Heart right ventricle (tissue), 16 donors: ENCODE measurements around the gene FLNC. TPM values are rescaled to one million over a fixed set of nuclear protein-coding genes. Genes with fewer than 3 reads are reported as not detected.

ENCODE experiments used
- ATAC-seq, 8 donors: fragments of 200-7000 bp; cut with Tn5 transposase; one replicate each; pipeline ENCODE4 v1.9.1; 2020; ENCODE audit warnings: mild to moderate bottlenecking in 8 of 8, moderate library complexity in 8 of 8, moderate number of reproducible peaks in 1 of 8
- DNase-seq, 2 donors: peaks; one replicate each; pipeline ENCODE4 v3.0.0-alpha.2; 2020
- H3K27ac ChIP-seq, 10 donors: fragments of 200-600 bp; sonication (generic) in 2 of 10; one replicate each; pipeline versions ENCODE4 v1.5.0 to v1.8.0; 2020 to 2022; ENCODE audit warnings: mild to moderate bottlenecking in 3 of 10
- H3K27me3 ChIP-seq, 7 donors: fragments of 200-600 bp; one replicate each; pipeline ENCODE4 v1.8.0; 2021 to 2022; ENCODE audit warnings: mild to moderate bottlenecking in 2 of 7
- H3K36me3 ChIP-seq, 9 donors: fragments of 200-600 bp; sonication (generic) in 1 of 9; one replicate each; pipeline versions ENCODE4 v1.5.0 to v1.8.0; 2020 to 2022; ENCODE audit warnings: mild to moderate bottlenecking in 2 of 9
- H3K4me1 ChIP-seq, 9 donors: fragments of 200-600 bp; sonication (generic) in 1 of 9; one replicate each; pipeline versions ENCODE4 v1.5.0 to v1.8.0; 2020 to 2022; ENCODE audit warnings: mild to moderate bottlenecking in 4 of 9
- H3K4me3 ChIP-seq, 10 donors: fragments of 200-600 bp; sonication (generic) in 2 of 10; one replicate each; pipeline versions ENCODE4 v1.5.0 to v1.8.0; 2020 to 2022; ENCODE audit warnings: mild to moderate bottlenecking in 7 of 10, moderate library complexity in 2 of 10
- H3K9me3 ChIP-seq, 11 donors: fragments of 200-600 bp in 10 of 11; sonication (generic) in 2 of 11; one replicate each; pipeline versions ENCODE4 v1.5.0 to v1.8.0; 2013 to 2022; ENCODE audit warnings: mild to moderate bottlenecking in 2 of 11, control low read depth in 1 of 11, moderate library complexity in 1 of 11
- WGBS, 2 donors: extraction: QIAGEN DNeasy Blood & Tissue Kit; methylation state at CpG; one replicate each; pipeline ENCODE4 v1.1.7; 2013; ENCODE audit warnings: inconsistent platforms in 1 of 2; 5-methylcytosine and 5-hydroxymethylcytosine counted together
- intact Hi-C, 10 donors: fragments of 100-400 bp; cut with DNase I; formaldehyde crosslinking; loops; one replicate each; pipeline versions ENCODE4 v1.11.1 to v1.14.2; 2022
- polyA plus RNA-seq, 2 donors: library from polyadenylated mRNA; stranded (reverse); fragments of 200-250 nt; gene quantifications; one replicate each; pipeline ENCODE4 v1.2.3, GENCODE V29; 2013
- total RNA-seq, 10 donors: library from RNA; stranded (reverse); fragmentation: NEBNext Ultra II Directional in 3 of 10; extraction: Animal tissue kit (Norgen Biotek cat#: 25700) in 3 of 10; gene quantifications; one replicate each; pipeline versions ENCODE4 v1.2.1 to v1.2.4, GENCODE V29; 2021 to 2023
- TF ChIP-seq, protein P1 (sequence below), 9 donors: fragments of 200-600 bp; sonication (generic) in 2 of 9; IDR thresholded peaks; one replicate each; pipeline versions ENCODE4 v1.5.0 to v1.8.0; 2021 to 2022; ENCODE audit warnings: antibody characterized with exemption in 9 of 9, mild to moderate bottlenecking in 5 of 9, moderate library complexity in 1 of 9
- donor health status: Arrhythmogenic right ventricular cardiomyopathy.
- donor health status: ischemic (EF 13 %, LVEDD 7.1; RV severe dilation, severe dysfunction).
- donor health status: healthy with polysubstance abuse.
- donor health status: DM: no; HTN: yes; CAD: no.
- donor health status: DM: no; HTN: no; CAD: no.
- donor health status: ischemic (EF 25% LVEDD 6.9; RV normal size, moderate dysfunction).
- donor health status: ischemic (EF 25% LVEDD 5.7; RV mildly dilated, moderate dysfunction).
- donor health status: healthy.
- donor health status: DM: yes; HTN: yes; CAD: no.
- donor health status: Ischemic cardiomyopathy.
- donor health status: ischemic (EF 35%, LVEDD 5.7; RV mildly dilated, moderate dysfunction).
- donor health status: nonischemic (EF 11% LVEDD 7.7; RV severe dilation, severe dysfunction).
- donor health status: DM: yes; HTN: yes; CAD: no.
- donor health status: PGD.
- donor health status: ischemic (EF 29% LVEDD 5.4; RV normal size, mild dysfunction).
- donor health status: nonischemic (EF 23%, LVEDD 6.1; RV moderate dilation, normal function).

Gene FLNC
- total and polyA plus RNA-seq, 12 donors: 223 to 2,445 (median 1,163) TPM

GRCh38 chr7:128868624-128869137 lies 38.5 kb downstream of the FLNC start:
- WGBS, 2 donors: 41 to 51% methylated on average over 13 of the region's 13 CpGs
- peak in 7 of 8 donors; percentile 1 to 21 (median 2) for ATAC-seq
- intact Hi-C loops: loop anchor here in 3 of 10 donors (10.0 kb wide), 2 partner anchors 74 to 134 kb away; partner anchors contain the start of genes CALU (in 3 of the 3) and CCDC136 (in 1 of the 3)
- Histone ChIP-seq H3K27me3 (peaks cover 0 to 24% (median 0%) of the 10 kb centered on the region in 7 donors), H3K4me1 (peaks cover 4 to 39% (median 24%) of the 10 kb centered on the region in 9 donors), H3K4me3 (peak overlapping the region; percentile 47 to 83 (median 63)), H3K27ac (peak overlapping the region in 1 of 10 donors; percentile 49), H3K36me3 (peaks cover 0 to 27% (median 8%) of the 10 kb centered on the region in 9 donors), H3K9me3 (no peaks in the 10 kb centered on the region)
- TF ChIP-seq, protein P1, sequence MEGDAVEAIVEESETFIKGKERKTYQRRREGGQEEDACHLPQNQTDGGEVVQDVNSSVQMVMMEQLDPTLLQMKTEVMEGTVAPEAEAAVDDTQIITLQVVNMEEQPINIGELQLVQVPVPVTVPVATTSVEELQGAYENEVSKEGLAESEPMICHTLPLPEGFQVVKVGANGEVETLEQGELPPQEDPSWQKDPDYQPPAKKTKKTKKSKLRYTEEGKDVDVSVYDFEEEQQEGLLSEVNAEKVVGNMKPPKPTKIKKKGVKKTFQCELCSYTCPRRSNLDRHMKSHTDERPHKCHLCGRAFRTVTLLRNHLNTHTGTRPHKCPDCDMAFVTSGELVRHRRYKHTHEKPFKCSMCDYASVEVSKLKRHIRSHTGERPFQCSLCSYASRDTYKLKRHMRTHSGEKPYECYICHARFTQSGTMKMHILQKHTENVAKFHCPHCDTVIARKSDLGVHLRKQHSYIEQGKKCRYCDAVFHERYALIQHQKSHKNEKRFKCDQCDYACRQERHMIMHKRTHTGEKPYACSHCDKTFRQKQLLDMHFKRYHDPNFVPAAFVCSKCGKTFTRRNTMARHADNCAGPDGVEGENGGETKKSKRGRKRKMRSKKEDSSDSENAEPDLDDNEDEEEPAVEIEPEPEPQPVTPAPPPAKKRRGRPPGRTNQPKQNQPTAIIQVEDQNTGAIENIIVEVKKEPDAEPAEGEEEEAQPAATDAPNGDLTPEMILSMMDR (IDR thresholded peaks at IDR 0.05): no peak
- no peak for DNase-seq

GRCh38 chr7:128869138-128869943 lies 39.1 kb downstream of the FLNC start:
- WGBS, 2 donors: 0 to 1% methylated on average over 75 to 86 of the region's 86 CpGs
- Histone ChIP-seq H3K27me3 (peaks cover 0 to 24% (median 0%) of the 10 kb centered on the region in 7 donors), H3K27ac (peak overlapping the region in 4 of 10 donors; percentile 12 to 49 (median 32)), H3K4me1 (peaks cover 0 to 33% (median 17%) of the 10 kb centered on the region in 9 donors), H3K9me3 (no peaks in the 10 kb centered on the region), H3K4me3 (peak overlapping the region; percentile 47 to 83 (median 63)), H3K36me3 (peaks cover 0 to 25% (median 8%) of the 10 kb centered on the region in 9 donors)
- TF ChIP-seq, protein P1 (IDR thresholded peaks at IDR 0.05): peak in 6 of 9 donors; percentile 7 to 49 (median 36)
- intact Hi-C loops: loop anchor here in 3 of 10 donors (10.0 kb wide), 2 partner anchors 75 to 135 kb away; partner anchors contain the start of genes CALU (in 3 of the 3) and CCDC136 (in 1 of the 3)
- DNase-seq (peak; percentile 41 to 62), ATAC-seq (peak; percentile 45 to 86 (median 60))

DNA sequence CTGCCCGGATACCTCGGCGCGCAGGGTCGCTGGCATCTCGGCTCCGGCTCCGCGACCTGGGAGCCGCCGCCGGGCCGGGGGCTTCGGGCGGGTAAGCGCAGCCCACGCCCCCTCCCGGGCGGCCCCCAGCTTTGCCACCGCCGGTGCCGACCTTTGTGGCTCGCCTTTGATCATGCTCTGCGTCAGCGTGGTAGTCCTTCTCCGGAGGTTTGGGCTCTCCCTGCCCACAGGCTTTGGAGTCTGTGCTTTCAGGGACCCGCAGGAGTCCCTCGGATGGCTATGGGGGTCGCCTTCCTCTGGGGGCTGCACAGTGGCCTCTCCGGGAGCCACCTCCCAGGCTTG lies 39.7 kb downstream of the FLNC start:
- Histone ChIP-seq H3K27ac (peak overlapping the region in 4 of 10 donors; percentile 12 to 49 (median 32)), H3K9me3 (no peaks in the 10 kb centered on the region), H3K4me3 (peak overlapping the region; percentile 47 to 83 (median 63)), H3K4me1 (peaks cover 0 to 29% (median 16%) of the 10 kb centered on the region in 9 donors), H3K36me3 (peaks cover 0 to 20% (median 8%) of the 10 kb centered on the region in 9 donors), H3K27me3 (peaks cover 0 to 24% (median 0%) of the 10 kb centered on the region in 7 donors)
- ATAC-seq (no peak), DNase-seq (no peak)
- 10 to 11% methylated on average over 30 of the region's 30 CpGs for WGBS, 2 donors
- intact Hi-C loops: loop anchor here in 4 of 10 donors (10.0 kb wide), 2 partner anchors 75 to 135 kb away; partner anchors contain the start of genes CALU (in 4 of the 4) and CCDC136 (in 1 of the 4)
- TF ChIP-seq, protein P1 (IDR thresholded peaks at IDR 0.05): no peak

DNA sequence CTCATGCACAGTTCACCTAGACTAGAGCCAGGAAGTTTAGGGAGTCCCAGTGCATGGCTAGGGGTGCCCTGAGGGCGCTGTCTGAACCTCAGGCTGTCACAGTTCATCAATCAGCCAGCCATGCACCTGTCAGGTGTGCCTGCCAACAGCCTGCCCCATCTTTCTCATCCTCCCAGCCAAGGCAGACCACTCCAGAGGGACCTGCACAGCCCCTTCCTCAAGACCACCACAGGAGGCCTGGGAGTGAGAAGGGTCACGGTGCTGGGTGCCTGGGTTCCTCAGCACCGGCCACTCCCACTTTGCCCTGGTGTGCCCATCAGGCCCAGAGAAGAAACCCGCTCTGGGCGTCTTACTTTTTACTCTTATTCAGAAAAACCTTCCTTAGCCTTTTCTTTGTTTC lies 40.8 kb downstream of the FLNC start:
- H3K9me3 ChIP-seq: no peaks in the 10 kb centered on the region
- peaks cover 0 to 9% (median 0%) of the 10 kb centered on the region in 9 donors for H3K36me3 ChIP-seq
- TF ChIP-seq, protein P1 (IDR thresholded peaks at IDR 0.05): no peak
- no peak overlapping the region for H3K27ac ChIP-seq
- H3K4me1 ChIP-seq: peaks cover 0 to 29% (median 16%) of the 10 kb centered on the region in 9 donors
- no peak overlapping the region for H3K4me3 ChIP-seq
- DNase-seq (no peak), ATAC-seq (no peak)
- peaks cover 0 to 24% (median 0%) of the 10 kb centered on the region in 7 donors for H3K27me3 ChIP-seq
- WGBS, 2 donors: 97% methylated on average over 5 of the region's 5 CpGs
- intact Hi-C loops: loop anchor here in 1 of 10 donors (10.0 kb wide), 1 partner anchor 136 kb away; the partner anchor contains the start of gene CALU
